ENCODE data around the gene LONP1.
"Not testable (repeated sequence)": the region's sequence is repeated elsewhere in the genome, so short reads cannot be mapped to it uniquely, and the experiment has no call there.

The LONP1 gene

DNA sequence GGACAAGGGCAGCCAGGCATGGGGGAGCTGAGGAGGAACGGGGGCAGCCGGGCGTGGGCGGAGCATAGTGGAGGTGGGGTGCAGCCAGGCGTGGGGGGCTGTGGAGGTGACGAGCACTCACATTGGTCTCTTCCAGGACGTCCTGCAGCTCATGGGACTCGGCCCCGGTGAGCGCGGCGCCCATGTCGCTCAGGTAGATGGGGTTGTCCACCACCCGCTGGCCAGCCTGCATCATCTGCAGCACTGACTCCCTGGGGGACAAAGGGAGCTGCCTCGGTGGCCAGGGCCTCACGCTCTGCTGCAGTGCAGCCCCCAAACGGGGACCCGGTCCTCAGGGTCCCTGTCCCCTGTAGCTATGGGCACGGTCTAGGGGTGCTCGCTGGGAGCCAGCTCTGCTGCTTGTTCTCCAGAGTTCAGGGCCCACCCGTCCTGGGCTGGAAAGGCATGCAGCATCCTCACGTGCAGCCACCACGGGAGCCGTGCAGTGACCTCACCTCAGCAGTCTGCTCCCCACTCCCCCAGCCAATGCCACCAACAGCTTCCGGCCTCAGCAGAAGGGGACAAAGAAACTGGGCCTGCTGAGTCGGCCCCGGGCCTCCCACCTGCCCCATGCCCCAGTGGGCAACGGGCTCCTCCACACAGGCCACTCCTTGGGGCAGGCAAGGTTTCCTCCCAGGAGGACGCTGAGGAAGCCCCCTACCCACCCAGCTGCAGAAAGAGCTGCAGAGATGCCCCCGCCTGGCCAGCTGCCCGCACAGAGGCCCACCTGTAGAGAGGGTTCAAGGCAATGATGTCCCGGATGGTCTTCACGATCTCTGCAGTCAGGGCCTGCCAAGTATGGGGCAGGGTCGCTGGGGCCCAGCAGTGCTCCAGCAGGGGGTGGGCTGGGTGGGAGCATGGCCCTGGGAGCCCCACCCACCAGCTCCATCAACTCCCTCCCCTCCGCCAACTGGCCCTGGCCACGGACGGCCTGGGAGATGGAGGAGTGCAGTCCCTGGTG is 12.1 kb downstream of the LONP1 start:
- DNase-seq (ENCODE audit: extremely low read depth, low read depth), result no peak
- TF ChIP-seq, protein P1, sequence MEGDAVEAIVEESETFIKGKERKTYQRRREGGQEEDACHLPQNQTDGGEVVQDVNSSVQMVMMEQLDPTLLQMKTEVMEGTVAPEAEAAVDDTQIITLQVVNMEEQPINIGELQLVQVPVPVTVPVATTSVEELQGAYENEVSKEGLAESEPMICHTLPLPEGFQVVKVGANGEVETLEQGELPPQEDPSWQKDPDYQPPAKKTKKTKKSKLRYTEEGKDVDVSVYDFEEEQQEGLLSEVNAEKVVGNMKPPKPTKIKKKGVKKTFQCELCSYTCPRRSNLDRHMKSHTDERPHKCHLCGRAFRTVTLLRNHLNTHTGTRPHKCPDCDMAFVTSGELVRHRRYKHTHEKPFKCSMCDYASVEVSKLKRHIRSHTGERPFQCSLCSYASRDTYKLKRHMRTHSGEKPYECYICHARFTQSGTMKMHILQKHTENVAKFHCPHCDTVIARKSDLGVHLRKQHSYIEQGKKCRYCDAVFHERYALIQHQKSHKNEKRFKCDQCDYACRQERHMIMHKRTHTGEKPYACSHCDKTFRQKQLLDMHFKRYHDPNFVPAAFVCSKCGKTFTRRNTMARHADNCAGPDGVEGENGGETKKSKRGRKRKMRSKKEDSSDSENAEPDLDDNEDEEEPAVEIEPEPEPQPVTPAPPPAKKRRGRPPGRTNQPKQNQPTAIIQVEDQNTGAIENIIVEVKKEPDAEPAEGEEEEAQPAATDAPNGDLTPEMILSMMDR (IDR thresholded peaks at IDR 0.05; ENCODE audit: low read depth, low read length), result no peak

DNA sequence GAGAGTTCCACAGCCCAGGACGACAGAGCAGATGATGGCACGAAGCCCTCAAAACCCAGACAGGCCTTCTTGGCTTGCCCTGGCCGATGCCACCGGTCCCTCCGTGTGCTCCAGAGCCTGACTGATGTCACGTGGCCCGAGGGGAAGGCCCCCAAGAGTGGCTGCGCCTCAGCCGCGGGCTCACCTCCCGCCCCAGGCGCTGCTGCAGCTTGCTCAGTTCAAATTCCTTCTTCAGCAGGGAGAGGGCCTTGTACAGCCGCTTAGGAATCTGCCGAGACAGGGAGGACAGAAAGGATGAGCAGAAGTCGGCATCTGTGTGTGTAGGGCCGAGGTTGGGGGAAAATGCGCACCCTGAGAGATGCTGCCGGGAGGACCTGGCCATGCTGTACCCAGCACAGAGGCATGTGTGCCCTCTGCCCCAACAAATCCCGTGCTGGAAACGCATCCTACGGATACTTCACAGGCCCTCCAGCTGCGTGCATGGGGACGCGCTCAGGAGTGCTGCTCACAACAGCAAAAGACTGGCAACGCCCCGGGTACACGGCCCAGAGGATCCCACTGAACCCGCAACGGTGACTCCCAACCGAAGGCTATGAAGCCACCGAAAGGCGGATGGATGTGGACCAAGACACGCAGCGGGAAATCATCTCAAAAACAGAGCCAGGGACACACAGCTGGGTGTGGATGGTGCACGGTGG is 12.9 kb downstream of the LONP1 start:
- TF ChIP-seq, protein P1 (IDR thresholded peaks at IDR 0.05; ENCODE audit: low read depth, low read length), result no peak
- DNase-seq (ENCODE audit: extremely low read depth, low read depth), result no peak

DNA sequence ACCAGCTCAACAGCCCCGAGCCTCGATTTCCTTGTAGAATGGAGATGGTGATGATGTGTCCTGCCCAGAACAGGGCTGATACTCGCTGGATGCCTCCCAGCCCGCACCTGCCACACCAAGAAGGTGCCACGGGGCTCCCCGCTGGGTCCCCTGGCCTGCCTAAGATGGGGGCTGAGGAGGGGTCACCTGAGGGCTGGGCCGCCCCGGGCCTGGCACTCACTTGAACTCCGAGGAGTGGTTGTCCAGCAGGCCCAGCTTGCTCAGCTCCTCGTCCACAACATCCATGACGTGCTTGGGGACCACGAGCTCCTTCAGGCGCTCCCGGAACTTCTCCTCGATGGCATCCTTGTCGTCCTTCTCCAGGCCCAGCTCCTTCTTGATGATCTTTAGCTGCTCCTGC is 14.4 kb downstream of the LONP1 start:
- TF ChIP-seq, protein P1 (IDR thresholded peaks at IDR 0.05; ENCODE audit: low read depth, low read length), result no peak

DNA sequence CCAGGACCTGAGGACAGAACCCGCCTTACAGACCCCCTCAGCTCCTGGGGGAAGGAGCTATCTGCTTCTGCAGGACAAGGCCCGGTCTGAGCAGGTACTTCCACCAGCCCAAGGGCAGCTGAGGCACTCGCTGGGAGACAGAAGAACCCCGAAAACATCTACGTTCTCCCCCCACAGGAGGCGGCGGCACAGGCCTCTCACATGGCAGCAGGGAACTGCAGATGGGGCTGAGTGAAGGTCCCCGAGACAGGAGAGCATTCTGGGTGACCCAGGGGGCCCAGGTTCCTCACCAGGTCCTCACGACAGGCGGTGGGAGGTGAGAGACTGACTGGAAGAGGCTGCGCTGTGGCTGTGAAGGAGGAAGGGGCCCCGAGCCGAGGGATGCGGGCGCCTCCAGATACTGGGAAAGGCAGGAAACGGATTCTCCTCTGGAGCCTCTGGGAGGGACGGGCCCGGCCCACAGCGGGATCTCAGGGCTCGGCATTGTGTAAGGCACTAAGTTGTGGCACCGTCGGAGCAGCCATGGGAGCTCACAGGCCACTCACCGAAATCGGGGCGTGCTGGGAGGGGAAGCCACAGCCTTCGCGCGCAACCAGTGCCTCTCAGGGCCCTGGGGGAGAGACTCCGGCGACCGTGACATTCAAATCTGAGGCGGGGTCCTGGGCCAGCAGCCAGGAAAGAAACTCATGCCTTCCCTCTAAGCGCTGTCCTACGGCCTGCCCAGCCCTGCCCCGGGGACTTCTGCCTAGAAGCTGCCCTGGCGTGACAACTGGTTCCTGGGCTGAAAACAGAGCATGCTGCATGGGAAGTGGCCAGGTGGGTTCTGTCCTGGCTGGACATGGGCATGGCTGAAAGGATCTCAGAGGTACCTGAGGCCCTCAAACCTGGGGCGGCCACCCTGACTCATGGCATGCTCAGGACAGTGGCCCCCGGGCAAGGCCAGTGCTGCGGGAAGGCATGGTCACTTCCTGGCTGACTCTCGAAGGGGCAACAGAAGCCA is 15.8 kb downstream of the LONP1 start:
- DNase-seq (ENCODE audit: extremely low read depth, low read depth), result no peak
- TF ChIP-seq, protein P1 (IDR thresholded peaks at IDR 0.05; ENCODE audit: low read depth, low read length), result no peak

More for the DNA sequence above, 14.4 kb downstream of the LONP1 start:
- DNase-seq (ENCODE audit: extremely low read depth, low read depth), result no peak

DNA sequence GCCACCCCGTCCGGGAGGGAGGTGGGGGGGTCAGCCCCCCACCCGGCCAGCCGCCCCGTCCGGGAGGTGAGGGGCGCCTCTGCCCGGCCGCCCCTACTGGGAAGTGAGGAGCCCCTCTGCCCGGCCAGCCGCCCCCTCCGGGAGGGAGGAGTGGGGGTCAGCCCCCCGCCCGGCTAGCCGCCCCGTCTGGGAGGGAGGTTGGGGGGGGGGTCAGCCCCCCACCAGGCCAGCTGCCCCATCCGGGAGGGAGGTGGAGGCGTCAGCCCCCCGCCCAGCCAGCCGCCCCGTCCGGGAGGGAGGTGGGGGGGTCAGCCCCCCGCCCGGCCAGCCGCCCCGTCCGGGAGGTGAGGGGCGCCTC is 17.9 kb downstream of the LONP1 start:
- not testable (repeated sequence) for DNase-seq (ENCODE audit: extremely low read depth, low read depth)

DNA sequence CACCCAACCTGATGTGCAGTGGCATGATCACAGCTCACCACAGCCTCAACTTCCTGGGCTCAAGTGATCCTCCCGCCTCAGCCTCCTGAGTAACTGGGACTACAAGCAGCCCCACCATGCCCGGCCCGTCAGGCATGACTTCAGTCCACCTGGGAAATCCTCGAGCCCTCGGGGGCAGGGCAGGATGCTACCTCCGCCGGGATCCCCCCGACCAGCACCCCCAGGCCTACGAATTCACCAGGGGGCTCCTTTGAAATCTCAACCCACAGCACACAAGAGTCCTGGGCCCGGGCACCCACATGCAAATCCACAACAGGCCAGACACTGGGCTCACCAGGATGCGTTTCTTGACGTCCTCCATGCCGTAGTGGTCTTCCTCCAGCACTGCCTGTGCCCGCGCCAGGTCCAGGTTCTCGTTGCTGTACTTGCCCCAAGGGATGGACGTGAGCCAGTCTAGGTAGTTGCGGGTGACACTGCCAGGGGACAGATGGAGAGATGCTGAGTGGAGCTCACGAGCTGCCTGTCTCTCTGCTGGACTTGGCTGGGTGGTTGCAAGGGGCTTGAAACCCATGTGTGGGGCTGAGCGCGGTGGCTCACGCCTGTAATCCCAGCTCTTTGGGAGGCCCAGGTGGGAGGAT is 19.4 kb downstream of the LONP1 start:
- no peak for DNase-seq (ENCODE audit: extremely low read depth, low read depth)
- TF ChIP-seq, protein P1 (IDR thresholded peaks at IDR 0.05; ENCODE audit: low read depth, low read length), result no peak
